Lower lobe of right lung (tissue), 2 donors: Measurements from ENCODE around the gene KRTAP5-6. TPM values are rescaled to one million over a fixed set of nuclear protein-coding genes. Genes with fewer than 3 reads are reported as not detected.
"Not testable (repeated sequence)": the region's sequence is repeated elsewhere in the genome, so short reads cannot be mapped to it uniquely, and the experiment has no call there.

ENCODE experiments used
- ATAC-seq, 2 donors: fragments of 200-7000 bp; cut with Tn5 transposase; one replicate each; pipeline ENCODE4 v1.9.1; 2020 to 2022; ENCODE audit warnings: mild to moderate bottlenecking in 2 of 2, moderate library complexity in 2 of 2
- DNase-seq: peaks from one replicate; pipeline ENCODE4 v3.0.0-alpha.2; 2020
- H3K27ac ChIP-seq: fragments of 200-600 bp; one replicate; pipeline ENCODE4 v1.8.0; 2022
- H3K27me3 ChIP-seq: fragments of 200-600 bp; one replicate; pipeline ENCODE4 v1.8.0; 2022; ENCODE audit warnings: low read depth
- H3K36me3 ChIP-seq: fragments of 200-600 bp; one replicate; pipeline ENCODE4 v1.8.0; 2022; ENCODE audit warnings: mild to moderate bottlenecking
- H3K4me1 ChIP-seq: fragments of 200-600 bp; one replicate; pipeline ENCODE4 v1.8.0; 2022
- H3K4me3 ChIP-seq: fragments of 200-600 bp; one replicate; pipeline ENCODE4 v1.8.0; 2022; ENCODE audit warnings: mild to moderate bottlenecking
- H3K9me3 ChIP-seq: fragments of 200-600 bp; one replicate; pipeline ENCODE4 v1.8.0; 2022
- intact Hi-C: fragments of 100-400 bp; cut with DNase I; formaldehyde crosslinking; loops from one replicate; pipeline ENCODE4 v1.11.0; 2022
- total RNA-seq: library from RNA; stranded (reverse); fragmentation: NEBNext Ultra II Directional; extraction: Animal tissue kit (Norgen Biotek cat#: 25700); gene quantifications from one replicate; pipeline ENCODE4 v1.2.1, GENCODE V29; 2021
- TF ChIP-seq, protein P1 (sequence below): fragments of 200-600 bp; IDR thresholded peaks from one replicate; pipeline ENCODE4 v1.8.0; 2022; ENCODE audit warnings: antibody characterized with exemption, mild to moderate bottlenecking
- donor health status: DM: no; HTN: yes; CAD: no; lungs with severe emphysema.

KRTAP5-6 gene
- total RNA-seq, 1 donor from 2014 or later: not detected

- no peak for ATAC-seq
- Histone ChIP-seq H3K27ac (no peak overlapping the region), H3K9me3 (no peaks in the 10 kb centered on the region), H3K4me3 (no peak overlapping the region), H3K27me3 (peaks cover 13% of the 10 kb centered on the region), H3K36me3 (no peaks in the 10 kb centered on the region), H3K4me1 (no peaks in the 10 kb centered on the region)
- intact Hi-C loops: no loop called here
- TF ChIP-seq, protein P1, sequence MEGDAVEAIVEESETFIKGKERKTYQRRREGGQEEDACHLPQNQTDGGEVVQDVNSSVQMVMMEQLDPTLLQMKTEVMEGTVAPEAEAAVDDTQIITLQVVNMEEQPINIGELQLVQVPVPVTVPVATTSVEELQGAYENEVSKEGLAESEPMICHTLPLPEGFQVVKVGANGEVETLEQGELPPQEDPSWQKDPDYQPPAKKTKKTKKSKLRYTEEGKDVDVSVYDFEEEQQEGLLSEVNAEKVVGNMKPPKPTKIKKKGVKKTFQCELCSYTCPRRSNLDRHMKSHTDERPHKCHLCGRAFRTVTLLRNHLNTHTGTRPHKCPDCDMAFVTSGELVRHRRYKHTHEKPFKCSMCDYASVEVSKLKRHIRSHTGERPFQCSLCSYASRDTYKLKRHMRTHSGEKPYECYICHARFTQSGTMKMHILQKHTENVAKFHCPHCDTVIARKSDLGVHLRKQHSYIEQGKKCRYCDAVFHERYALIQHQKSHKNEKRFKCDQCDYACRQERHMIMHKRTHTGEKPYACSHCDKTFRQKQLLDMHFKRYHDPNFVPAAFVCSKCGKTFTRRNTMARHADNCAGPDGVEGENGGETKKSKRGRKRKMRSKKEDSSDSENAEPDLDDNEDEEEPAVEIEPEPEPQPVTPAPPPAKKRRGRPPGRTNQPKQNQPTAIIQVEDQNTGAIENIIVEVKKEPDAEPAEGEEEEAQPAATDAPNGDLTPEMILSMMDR: no peak
- DNase-seq: peak; percentile 32
These were observed 37.5 kb upstream of the KRTAP5-6 start for GRCh38 chr11:1659506-1659905.

GRCh38 chr11:1660111-1660867 lies 36.7 kb upstream of the KRTAP5-6 start:
- no peak overlapping the region for H3K4me3 ChIP-seq
- H3K4me1 ChIP-seq: no peaks in the 10 kb centered on the region
- no peak for ATAC-seq
- no peaks in the 10 kb centered on the region for H3K36me3 ChIP-seq
- no peaks in the 10 kb centered on the region for H3K9me3 ChIP-seq
- peaks cover 5% of the 10 kb centered on the region for H3K27me3 ChIP-seq
- H3K27ac ChIP-seq: no peak overlapping the region
- TF ChIP-seq, protein P1: no peak
- intact Hi-C loops: no loop called here
- no peak for DNase-seq

GRCh38 chr11:1661454-1662269 lies 35.3 kb upstream of the KRTAP5-6 start:
- H3K27ac ChIP-seq, H3K9me3 ChIP-seq, intact Hi-C loops, ATAC-seq, H3K27me3 ChIP-seq, H3K4me3 ChIP-seq, H3K4me1 ChIP-seq, H3K36me3 ChIP-seq: not testable (repeated sequence)
- peak; percentile 14 for DNase-seq

- H3K9me3 ChIP-seq, ATAC-seq, H3K36me3 ChIP-seq, H3K4me3 ChIP-seq, H3K27me3 ChIP-seq, H3K4me1 ChIP-seq, intact Hi-C loops, DNase-seq, H3K27ac ChIP-seq: not testable (repeated sequence)
These were observed 34.2 kb upstream of the KRTAP5-6 start for GRCh38 chr11:1662699-1663283.

DNA sequence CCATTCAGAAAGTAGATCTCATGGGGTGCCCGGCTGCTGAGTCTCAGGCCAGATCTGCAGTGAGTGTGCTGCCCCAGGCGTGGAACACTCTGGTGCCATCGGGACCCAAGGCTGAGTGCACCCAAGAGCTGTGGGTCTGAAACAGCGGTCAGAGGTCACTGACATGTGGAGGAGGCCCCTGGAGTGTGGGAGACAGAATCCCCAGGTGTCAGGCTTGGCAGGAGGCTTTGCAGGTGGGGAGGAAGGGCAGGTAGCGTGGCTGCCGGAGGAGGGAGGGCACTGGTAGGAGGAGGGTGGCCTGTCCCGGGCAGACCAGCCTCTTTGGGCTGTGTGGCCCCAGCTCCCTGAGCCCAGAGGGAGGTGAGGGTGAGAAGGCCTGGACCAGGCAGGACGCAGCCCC lies 31.7 kb upstream of the KRTAP5-6 start:
- Histone ChIP-seq H3K9me3 (no peaks in the 10 kb centered on the region), H3K27ac (no peak overlapping the region), H3K36me3 (no peaks in the 10 kb centered on the region), H3K4me1 (no peaks in the 10 kb centered on the region), H3K4me3 (no peak overlapping the region), H3K27me3 (peaks cover 22% of the 10 kb centered on the region)
- TF ChIP-seq, protein P1: no peak
- ATAC-seq (no peak), DNase-seq (no peak)
- intact Hi-C loops: no loop called here

- Histone ChIP-seq H3K36me3 (no peaks in the 10 kb centered on the region), H3K27me3 (peaks cover 22% of the 10 kb centered on the region), H3K9me3 (no peaks in the 10 kb centered on the region), H3K4me1 (no peaks in the 10 kb centered on the region), H3K27ac (no peak overlapping the region), H3K4me3 (no peak overlapping the region)
- TF ChIP-seq, protein P1: no peak
- DNase-seq: no peak
- ATAC-seq: peak in 1 of 2 donors; percentile 9
- intact Hi-C loops: no loop called here
These were observed 29.7 kb upstream of the KRTAP5-6 start for GRCh38 chr11:1667121-1667850.
